CD4-positive, CD25-positive, alpha-beta regulatory T cell (primary cell): Measurements from ENCODE around the gene CPT1A. TPM values are rescaled to one million over a fixed set of nuclear protein-coding genes. Genes with fewer than 3 reads are reported as not detected.

Source experiments
- ATAC-seq, 2 donors: fragments of 150-1000 bp; cut with Tn5 transposase; one replicate each; pipeline ENCODE4 v1.10.0; 2021; ENCODE audit warnings: low read depth in 2 of 2, moderate number of reproducible peaks in 2 of 2, moderate library complexity in 1 of 2
- DNase-seq, 3 donors: peaks; one replicate each; pipeline versions ENCODE4 v3.0.0 to v3.0.0-alpha.2; 2012 to 2022; ENCODE audit warnings: mixed read lengths in 1 of 3
- H3K27ac ChIP-seq: one replicate; pipeline ENCODE4 v1.7.0; 2013; ENCODE audit warnings: mild to moderate bottlenecking, low read length; ENCODE audit not compliant: insufficient read depth, poor library complexity, severe bottlenecking
- H3K27me3 ChIP-seq: one replicate; pipeline ENCODE4 v1.7.0; 2013; ENCODE audit warnings: low read length; ENCODE audit not compliant: control insufficient read depth, insufficient read depth
- H3K36me3 ChIP-seq: one replicate; pipeline ENCODE4 v1.7.0; 2013; ENCODE audit warnings: mild to moderate bottlenecking, low read length, moderate library complexity; ENCODE audit not compliant: control insufficient read depth, insufficient read depth
- H3K4me1 ChIP-seq: 2 replicates; pipeline ENCODE4 v1.7.0; 2013; ENCODE audit warnings: mild to moderate bottlenecking, low read length; ENCODE audit not compliant: insufficient read depth, control insufficient read depth, poor library complexity, severe bottlenecking
- H3K4me3 ChIP-seq: one replicate; pipeline ENCODE4 v1.7.0; 2013; ENCODE audit warnings: low read depth, mild to moderate bottlenecking, low read length, moderate library complexity
- H3K9me3 ChIP-seq, 2 experiments: 1 replicate in 1 of 2; 2 replicates in 1 of 2; pipeline ENCODE4 v1.7.0; 2013; ENCODE audit warnings: low read length in 2 of 2, mild to moderate bottlenecking in 1 of 2, moderate library complexity in 1 of 2; ENCODE audit not compliant: control insufficient read depth in 2 of 2
- H3K27ac Mint-ChIP-seq, 3 donors: one replicate each; pipeline ENCODE4 v1.8.0; 2020 to 2022; ENCODE audit warnings: mild to moderate bottlenecking in 3 of 3, mixed read lengths in 3 of 3, moderate library complexity in 2 of 3
- H3K27me3 Mint-ChIP-seq: one replicate; pipeline ENCODE4 v1.8.0; 2022; ENCODE audit warnings: mild to moderate bottlenecking, mixed read lengths
- H3K36me3 Mint-ChIP-seq: one replicate; pipeline ENCODE4 v1.8.0; 2020; ENCODE audit warnings: mixed read lengths
- H3K4me1 Mint-ChIP-seq, 4 donors: one replicate each; pipeline ENCODE4 v1.8.0; 2020 to 2022; ENCODE audit warnings: mixed read lengths in 4 of 4, mild to moderate bottlenecking in 1 of 4
- H3K4me3 Mint-ChIP-seq, 4 donors: one replicate each; pipeline ENCODE4 v1.8.0; 2020 to 2022; ENCODE audit warnings: mild to moderate bottlenecking in 4 of 4, mixed read lengths in 4 of 4, moderate library complexity in 3 of 4
- H3K9me3 Mint-ChIP-seq, 7 donors: one replicate each; pipeline ENCODE4 v1.8.0; 2020 to 2022; ENCODE audit warnings: mixed read lengths in 7 of 7, mild to moderate bottlenecking in 3 of 7, moderate library complexity in 2 of 7
- polyA plus RNA-seq, 4 donors: library from polyadenylated mRNA; unstranded; fragments of 300-500 nt; fragmentation: Illumina TruSeq; gene quantifications; one replicate each; pipeline ENCODE4 v1.2.3, GENCODE V29; 2021
- total RNA-seq: library from RNA; stranded (reverse); gene quantifications from one replicate; pipeline ENCODE4 v1.2.3, GENCODE V29; 2022

Gene CPT1A
- total and polyA plus RNA-seq, 5 donors from 2014 or later: 0.32 to 16.7 (median 4.3) TPM

DNA sequence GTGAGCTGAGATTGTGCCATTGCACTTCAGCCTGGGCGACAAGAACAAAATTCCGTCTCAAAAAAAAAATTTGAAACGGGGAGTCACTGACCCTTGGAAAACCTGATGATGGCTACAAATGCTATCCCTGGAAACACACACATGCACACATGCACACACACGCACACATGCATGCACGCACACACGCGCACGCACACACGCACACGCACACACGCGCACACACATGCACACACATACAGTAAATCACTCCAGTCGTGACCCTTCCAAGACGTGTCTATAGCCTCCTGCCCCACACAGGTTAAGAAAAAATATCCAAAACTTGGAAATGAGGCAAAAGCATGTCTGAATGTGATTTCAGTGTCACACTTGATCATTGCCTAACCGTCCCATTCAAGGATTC, 6.7 kb upstream of the CPT1A start:
- H3K9me3 Mint-ChIP-seq: peaks cover 0 to 1% (median 0%) of the 10 kb centered on the region in 7 donors
- peaks cover 31% of the 10 kb centered on the region for H3K27me3 Mint-ChIP-seq
- Histone ChIP-seq H3K27ac (no peak overlapping the region), H3K27me3 (no peaks in the 10 kb centered on the region), H3K9me3 (no peaks in the 10 kb centered on the region), H3K4me3 (no peak overlapping the region), H3K36me3 (no peaks in the 10 kb centered on the region), H3K4me1 (peaks cover 4% of the 10 kb centered on the region)
- no peak overlapping the region for H3K4me3 Mint-ChIP-seq
- no peak overlapping the region for H3K27ac Mint-ChIP-seq
- H3K4me1 Mint-ChIP-seq: peaks cover 0 to 10% (median under 1%) of the 10 kb centered on the region in 4 donors
- DNase-seq: no peak
- no peaks in the 10 kb centered on the region for H3K36me3 Mint-ChIP-seq
- ATAC-seq: no peak

DNA sequence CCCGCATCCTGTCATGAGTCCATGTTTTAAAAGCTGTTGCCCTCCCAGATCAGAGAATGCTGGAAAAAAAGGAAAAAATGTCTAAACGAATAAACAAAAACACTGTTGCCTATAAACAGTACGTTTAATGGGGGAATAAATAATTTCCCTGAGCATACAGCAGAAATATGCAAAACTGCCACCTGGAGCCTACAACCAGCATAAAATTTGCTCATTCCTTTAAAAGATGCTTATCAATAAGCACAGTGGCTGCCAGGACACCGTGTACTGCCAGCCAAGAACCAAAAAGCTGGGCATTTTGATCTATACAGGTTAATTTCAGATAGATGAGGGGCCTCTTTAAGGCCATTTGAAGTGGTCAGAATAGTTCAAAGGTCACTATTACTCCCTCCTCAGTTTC, 5.7 kb upstream of the CPT1A start:
- Histone ChIP-seq H3K4me3 (no peak overlapping the region), H3K27ac (no peak overlapping the region), H3K4me1 (peaks cover 14% of the 10 kb centered on the region), H3K27me3 (no peaks in the 10 kb centered on the region), H3K36me3 (no peaks in the 10 kb centered on the region), H3K9me3 (no peaks in the 10 kb centered on the region)
- ATAC-seq: no peak
- Mint-ChIP-seq H3K4me3 (peak overlapping the region in 1 of 4 donors; percentile 16), H3K36me3 (no peaks in the 10 kb centered on the region), H3K9me3 (no peaks in the 10 kb centered on the region), H3K27me3 (peaks cover 31% of the 10 kb centered on the region), H3K4me1 (peaks cover 2 to 16% (median 7%) of the 10 kb centered on the region in 4 donors), H3K27ac (peak overlapping the region in 1 of 3 donors; percentile 49)
- no peak for DNase-seq

DNA sequence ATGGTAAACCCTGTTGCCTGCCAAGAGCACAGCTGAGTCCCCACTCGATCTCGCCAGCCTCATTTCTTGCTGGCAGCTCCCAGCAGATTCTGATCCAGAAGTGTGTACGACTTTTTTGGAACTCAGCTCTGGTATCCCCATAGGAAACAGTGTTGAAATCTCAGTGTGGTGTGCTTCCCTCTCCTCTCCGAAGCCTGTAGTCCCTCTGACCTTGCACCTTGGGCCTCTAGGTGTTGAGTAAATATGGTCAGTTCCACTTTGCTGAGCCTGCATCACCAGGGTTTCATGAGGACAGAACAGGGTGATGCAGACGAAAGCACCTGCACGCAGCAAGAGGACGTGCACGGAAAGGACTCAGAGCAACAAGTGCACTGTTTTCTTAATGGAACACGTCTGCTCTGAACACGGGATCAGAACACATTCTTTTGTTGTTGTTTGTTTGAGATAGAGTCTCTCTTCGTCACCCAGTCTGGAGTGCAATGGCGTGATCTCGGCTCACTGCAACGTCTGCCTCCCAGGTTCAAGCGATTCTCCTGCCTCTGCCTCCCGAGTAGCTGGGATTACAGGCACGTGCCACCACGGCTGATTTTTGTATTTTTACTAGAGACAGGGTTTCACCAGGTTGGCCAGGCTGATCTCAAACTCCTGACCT, 3.8 kb upstream of the CPT1A start:
- H3K9me3 ChIP-seq: no peaks in the 10 kb centered on the region
- no peaks in the 10 kb centered on the region for H3K36me3 ChIP-seq
- H3K4me3 ChIP-seq: no peak overlapping the region
- H3K4me1 ChIP-seq: peaks cover 28% of the 10 kb centered on the region
- no peak overlapping the region for H3K27ac ChIP-seq
- ATAC-seq: no peak
- peaks cover 23% of the 10 kb centered on the region for H3K27me3 Mint-ChIP-seq
- H3K4me3 Mint-ChIP-seq: peak overlapping the region in 3 of 4 donors; percentile 7 to 54 (median 36)
- no peaks in the 10 kb centered on the region for H3K9me3 Mint-ChIP-seq
- H3K36me3 Mint-ChIP-seq: no peaks in the 10 kb centered on the region
- H3K27me3 ChIP-seq: no peaks in the 10 kb centered on the region
- peaks cover 2 to 22% (median 10%) of the 10 kb centered on the region in 4 donors for H3K4me1 Mint-ChIP-seq
- no peak for DNase-seq
- no peak overlapping the region for H3K27ac Mint-ChIP-seq

DNA sequence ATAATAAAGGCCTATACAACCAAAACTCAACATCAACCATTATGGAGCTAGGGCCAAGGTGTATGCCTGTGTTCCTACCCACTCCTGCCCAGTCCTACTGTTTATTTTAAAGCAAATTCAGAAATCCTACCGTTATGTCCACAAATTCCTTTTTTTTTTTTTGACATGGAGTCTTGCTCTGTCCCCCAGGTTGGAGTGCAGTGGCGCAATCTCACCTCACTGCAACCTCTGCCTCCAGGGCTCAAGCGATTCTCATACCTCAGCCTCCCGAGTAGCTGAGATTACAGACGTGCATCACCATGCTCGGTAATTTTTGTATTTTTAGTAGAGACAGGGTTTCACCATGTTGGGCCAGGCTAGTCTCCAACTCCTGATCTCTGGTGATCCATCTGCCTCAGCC, 3.1 kb upstream of the CPT1A start:
- Mint-ChIP-seq H3K27ac (no peak overlapping the region), H3K4me1 (peaks cover 6 to 28% (median 17%) of the 10 kb centered on the region in 4 donors), H3K27me3 (peaks cover 25% of the 10 kb centered on the region), H3K4me3 (peak overlapping the region in 3 of 4 donors; percentile 91 to 99 (median 98)), H3K9me3 (no peaks in the 10 kb centered on the region), H3K36me3 (no peaks in the 10 kb centered on the region)
- Histone ChIP-seq H3K27ac (no peak overlapping the region), H3K4me3 (no peak overlapping the region), H3K27me3 (no peaks in the 10 kb centered on the region), H3K36me3 (no peaks in the 10 kb centered on the region), H3K9me3 (no peaks in the 10 kb centered on the region), H3K4me1 (peaks cover 35% of the 10 kb centered on the region)
- DNase-seq (no peak), ATAC-seq (no peak)

DNA sequence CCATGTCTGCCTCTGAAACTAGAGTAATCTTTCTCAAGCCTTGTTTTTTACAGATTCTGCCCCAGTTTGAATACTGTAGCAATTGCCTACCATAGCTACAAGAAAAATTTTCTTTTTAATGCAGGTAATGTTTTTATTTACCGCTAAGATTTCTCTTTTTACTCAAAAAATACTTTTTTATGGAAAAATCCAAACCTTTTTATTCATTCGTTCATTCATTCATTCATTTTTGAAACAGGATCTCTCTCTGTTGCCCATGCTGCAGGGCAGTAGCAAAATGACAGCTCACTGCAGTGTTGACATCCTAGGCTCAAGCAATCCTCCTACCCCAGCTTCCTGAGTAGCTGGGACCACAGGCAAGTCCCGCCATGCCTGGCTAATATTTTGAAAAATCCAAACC, 2.7 kb upstream of the CPT1A start:
- Histone ChIP-seq H3K4me3 (no peak overlapping the region), H3K27ac (peak overlapping the region; percentile 23)
- H3K4me3 Mint-ChIP-seq: peak overlapping the region; percentile 88 to 99 (median 94)

DNA sequence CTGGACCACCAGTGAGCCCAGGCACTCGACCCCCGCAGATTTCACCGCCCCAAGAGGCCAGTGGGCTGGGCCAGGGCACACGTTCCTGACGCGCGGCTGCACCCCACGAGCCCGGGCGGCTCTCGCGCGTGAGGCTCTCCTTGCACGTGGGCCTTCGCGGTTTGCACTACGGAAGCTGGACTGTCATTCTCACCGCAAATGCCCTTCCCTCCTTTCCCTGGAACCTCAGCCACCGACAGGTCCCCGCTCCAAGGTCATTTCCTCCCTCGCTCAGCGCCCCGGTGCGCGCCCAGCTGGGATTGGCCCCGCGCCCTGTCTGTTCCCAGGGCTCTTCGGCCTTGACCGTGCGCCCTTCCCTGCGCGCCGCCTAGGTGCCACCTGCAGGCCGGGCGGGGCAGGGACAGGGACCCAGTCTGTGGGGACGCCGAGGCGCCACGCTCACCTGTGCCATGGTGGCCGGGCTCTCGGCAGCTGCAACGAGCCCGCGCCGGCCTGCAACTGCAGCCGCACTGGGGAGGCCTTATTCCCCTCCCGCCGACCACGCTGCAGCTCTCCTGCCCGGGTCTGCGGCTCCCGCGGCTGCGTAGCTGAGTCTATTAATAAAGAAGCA, 2.1 kb upstream of the CPT1A start:
- H3K4me3 Mint-ChIP-seq: peak overlapping the region; percentile 88 to 99 (median 94)
- no peaks in the 10 kb centered on the region for H3K9me3 Mint-ChIP-seq
- Histone ChIP-seq H3K27me3 (no peaks in the 10 kb centered on the region), H3K36me3 (no peaks in the 10 kb centered on the region), H3K9me3 (no peaks in the 10 kb centered on the region), H3K4me3 (peak overlapping the region; percentile 87), H3K27ac (peak overlapping the region; percentile 23), H3K4me1 (peaks cover 44% of the 10 kb centered on the region)
- peak; percentile 63 to 87 (median 65) for DNase-seq
- peak; percentile 63 to 64 for ATAC-seq
- peaks cover 6 to 38% (median 23%) of the 10 kb centered on the region in 4 donors for H3K4me1 Mint-ChIP-seq
- peak overlapping the region; percentile 38 to 83 (median 41) for H3K27ac Mint-ChIP-seq
- no peaks in the 10 kb centered on the region for H3K36me3 Mint-ChIP-seq
- H3K27me3 Mint-ChIP-seq: peaks cover 25% of the 10 kb centered on the region

More for the DNA sequence above, 2.7 kb upstream of the CPT1A start:
- Mint-ChIP-seq H3K9me3 (no peaks in the 10 kb centered on the region), H3K27ac (peak overlapping the region in 2 of 3 donors; percentile 11 to 41), H3K36me3 (no peaks in the 10 kb centered on the region), H3K27me3 (peaks cover 25% of the 10 kb centered on the region), H3K4me1 (peaks cover 6 to 33% (median 21%) of the 10 kb centered on the region in 4 donors)
- Histone ChIP-seq H3K9me3 (no peaks in the 10 kb centered on the region), H3K27me3 (no peaks in the 10 kb centered on the region), H3K36me3 (no peaks in the 10 kb centered on the region), H3K4me1 (peaks cover 39% of the 10 kb centered on the region)
- DNase-seq (no peak), ATAC-seq (no peak)

DNA sequence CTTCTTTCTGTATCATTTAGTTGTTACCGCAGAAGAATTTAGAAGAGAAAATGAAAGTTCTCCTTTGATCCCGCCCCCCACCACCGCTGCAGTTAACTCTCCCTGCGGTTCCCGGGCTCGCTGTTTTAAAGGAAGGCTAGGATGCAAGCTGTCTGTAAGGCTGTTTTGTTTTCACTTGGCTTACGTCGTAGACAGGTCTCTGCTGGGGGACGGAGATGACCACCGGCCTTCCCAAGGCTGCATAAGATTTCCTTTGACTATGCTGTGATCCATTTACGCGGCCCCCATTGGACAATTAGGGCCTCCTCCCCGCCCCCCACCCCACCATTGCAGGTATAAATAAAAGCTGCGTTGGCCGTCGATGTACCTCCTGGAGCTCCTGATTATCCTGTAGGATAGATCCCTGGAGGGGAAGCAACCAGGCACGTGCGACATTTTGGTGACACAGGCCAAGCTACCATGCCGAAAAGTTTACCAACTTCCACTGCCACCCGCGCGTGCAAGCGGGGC, 1.4 kb upstream of the CPT1A start:
- H3K4me1 ChIP-seq: peaks cover 51% of the 10 kb centered on the region
- Mint-ChIP-seq H3K4me3 (peak overlapping the region; percentile 88 to 99 (median 94)), H3K27ac (peak overlapping the region; percentile 91 to 97 (median 93)), H3K9me3 (no peaks in the 10 kb centered on the region), H3K27me3 (peaks cover 25% of the 10 kb centered on the region), H3K4me1 (peaks cover 6 to 45% (median 26%) of the 10 kb centered on the region in 4 donors), H3K36me3 (no peaks in the 10 kb centered on the region)
- no peaks in the 10 kb centered on the region for H3K9me3 ChIP-seq
- H3K27ac ChIP-seq: no peak overlapping the region
- no peak for ATAC-seq
- H3K36me3 ChIP-seq: no peaks in the 10 kb centered on the region
- DNase-seq: peak; percentile 44 to 81 (median 56)
- no peaks in the 10 kb centered on the region for H3K27me3 ChIP-seq
- peak overlapping the region; percentile 87 for H3K4me3 ChIP-seq
